ENCODE measurements around the gene PDYN. TPM values are rescaled to one million over a fixed set of nuclear protein-coding genes. Genes with fewer than 3 reads are reported as not detected.

The PDYN gene
- total and polyA plus RNA-seq, 9 of the 15 experiments (the other 6 are each of a cell fraction or from before 2014, with no cell fraction given): not detected

GRCh38 chr20:1998193-1998520, 4.3 kb upstream of the PDYN start:
- in situ Hi-C loops (cut with MboI) (no loop called here), intact Hi-C loops (cut with micrococcal nuclease) (no loop called here)
- CTCF ChIA-PET (ENCODE audit: low intra/inter-chr PET ratio): no interaction called here
- Histone ChIP-seq H3K9me3 (replicated peaks; ENCODE audit: control insufficient read depth, insufficient read depth, low read depth, low read length) (no peaks in the 10 kb centered on the region), H3K36me3 (ENCODE audit: control insufficient read depth, insufficient read depth, low read length) (no peaks in the 10 kb centered on the region), H3K4me1 (replicated peaks in 1 of 2; ENCODE audit: control insufficient read depth in 2 of 2, insufficient read depth in 2 of 2, low read length in 2 of 2) (no peaks in the 10 kb centered on the region), H3K27me3 (ENCODE audit: control insufficient read depth in 2 of 2, insufficient read depth in 2 of 2, low read length in 2 of 2) (peaks cover 0 to 23% of the 10 kb centered on the region in 2 experiments; a peak in 2 of 5 replicates), H3K9ac (ENCODE audit: insufficient read depth in 1 of 2, low read depth in 2 of 2, low read length in 2 of 2) (no peak overlapping the region), H2AFZ (ENCODE audit: low read depth, low read length) (no peak overlapping the region), H3K4me2 (ENCODE audit: insufficient read depth, low read length) (no peak overlapping the region), H4K20me1 (replicated peaks; ENCODE audit: control insufficient read depth, insufficient read depth, low read length) (no peaks in the 10 kb centered on the region), H3K4me3 (no peak overlapping the region), H3K79me2 (ENCODE audit: control insufficient read depth, insufficient read depth, low read length) (no peaks in the 10 kb centered on the region), H3K27ac (ENCODE audit: extremely low read depth, low read depth, low read length) (no peak overlapping the region), H3K9me1 (ENCODE audit: control insufficient read depth, insufficient read depth, low read length) (no peaks in the 10 kb centered on the region)
- 0% methylated on average over 1 of the region's 4 CpGs for WGBS (ENCODE audit: insufficient coverage, low coverage, missing lambda C conversion rate)
- ATAC-seq: no peak
- POLR2A ChIA-PET: no interaction called here
- no TSS peak for BruUV-seq (replicated peaks)
- no peak for FAIRE-seq
- TF ChIP-seq SNIP1 (IDR thresholded peaks at IDR 0.05; ENCODE audit: low read depth): no peak
- TF ChIP-seq SNRNP70 (optimal IDR thresholded peaks at IDR 0.05; ENCODE audit: low read depth, low read length): no peak
- no peak for DNase-seq (ENCODE audit: extremely low read depth in 1 of 4, low spot score in 3 of 4)

- Histone ChIP-seq H3K4me1 (replicated peaks in 1 of 2; ENCODE audit: control insufficient read depth in 2 of 2, insufficient read depth in 2 of 2, low read length in 2 of 2) (no peaks in the 10 kb centered on the region), H2AFZ (ENCODE audit: low read depth, low read length) (no peak overlapping the region), H3K9ac (ENCODE audit: insufficient read depth in 1 of 2, low read depth in 2 of 2, low read length in 2 of 2) (no peak overlapping the region), H3K9me3 (replicated peaks; ENCODE audit: control insufficient read depth, insufficient read depth, low read depth, low read length) (no peaks in the 10 kb centered on the region), H3K79me2 (ENCODE audit: control insufficient read depth, insufficient read depth, low read length) (no peaks in the 10 kb centered on the region), H3K36me3 (ENCODE audit: control insufficient read depth, insufficient read depth, low read length) (no peaks in the 10 kb centered on the region), H3K4me2 (ENCODE audit: insufficient read depth, low read length) (no peak overlapping the region), H3K27me3 (ENCODE audit: control insufficient read depth in 2 of 2, insufficient read depth in 2 of 2, low read length in 2 of 2) (peaks cover 0 to 23% of the 10 kb centered on the region in 2 experiments; a peak in 2 of 5 replicates), H3K4me3 (no peak overlapping the region), H3K27ac (ENCODE audit: extremely low read depth, low read depth, low read length) (no peak overlapping the region), H3K9me1 (ENCODE audit: control insufficient read depth, insufficient read depth, low read length) (no peaks in the 10 kb centered on the region), H4K20me1 (replicated peaks; ENCODE audit: control insufficient read depth, insufficient read depth, low read length) (no peaks in the 10 kb centered on the region)
- no TSS peak for BruUV-seq (replicated peaks)
- ChIA-PET CTCF (ENCODE audit: low intra/inter-chr PET ratio) (no interaction called here), POLR2A (no interaction called here)
- DNase-seq (ENCODE audit: extremely low read depth in 1 of 4, low spot score in 3 of 4): no peak
- in situ Hi-C loops (cut with MboI): no loop called here
- intact Hi-C loops (cut with micrococcal nuclease): no loop called here
- ATAC-seq: no peak
- no peak for FAIRE-seq
- 0% methylated on average over 7 of the region's 15 CpGs for WGBS (ENCODE audit: insufficient coverage, low coverage, missing lambda C conversion rate)
- TF ChIP-seq ZC3H4 (CRISPR knock-in tag; IDR thresholded peaks at IDR 0.05; ENCODE audit: borderline replicate concordance): no peak
- TF ChIP-seq CTBP1 (IDR thresholded peaks at IDR 0.05; ENCODE audit: borderline replicate concordance): no peak
- TF ChIP-seq TEAD2 (tag; IDR thresholded peaks at IDR 0.05): no peak
- no peak for TF ChIP-seq ILK (tag; IDR thresholded peaks at IDR 0.05; ENCODE audit: borderline replicate concordance, low read depth)
- TF ChIP-seq CREB3 (tag; conservative IDR thresholded peaks at IDR 0.05; ENCODE audit: low read depth): no peak
- TF ChIP-seq HBP1 (CRISPR knock-in tag; IDR thresholded peaks at IDR 0.05): no peak
- TF ChIP-seq SP1 (CRISPR knock-in tag; IDR thresholded peaks at IDR 0.05): no peak
- no peak for TF ChIP-seq ZNF778 (CRISPR knock-in tag; IDR thresholded peaks at IDR 0.05)
- no peak for TF ChIP-seq ZNF668 (CRISPR knock-in tag; IDR thresholded peaks at IDR 0.05)
- no peak for TF ChIP-seq ATF3 (IDR thresholded peaks at IDR 0.05)
- TF ChIP-seq ATF3 (CRISPR knock-in tag; conservative IDR thresholded peaks at IDR 0.05): no peak
- no peak for TF ChIP-seq ZNF140 (CRISPR knock-in tag; IDR thresholded peaks at IDR 0.05)
Observed at GRCh38 chr20:1997483-1998192, 3.8 kb upstream of the PDYN start.

Data from K562 (cell line).